Testis (tissue), 3 donors: ENCODE results near the gene KIR2DL1. TPM values are rescaled to one million over a fixed set of nuclear protein-coding genes. Genes with fewer than 3 reads are reported as not detected.
"Not testable (repeated sequence)": the region's sequence is repeated elsewhere in the genome, so short reads cannot be mapped to it uniquely, and the experiment has no call there.

Experiments
- DNase-seq: peaks from one replicate; pipeline ENCODE4 v3.0.0-alpha.2; 2019
- H3K27ac ChIP-seq, 2 donors: fragments of 200-600 bp; sonication (generic); one replicate each; pipeline ENCODE4 v1.5.1; 2019
- H3K27me3 ChIP-seq: fragments of 200-600 bp; sonication (generic); one replicate; pipeline ENCODE4 v1.5.1; 2019
- H3K36me3 ChIP-seq: fragments of 200-600 bp; sonication (generic); one replicate; pipeline ENCODE4 v1.5.1; 2017; ENCODE audit warnings: low read depth; ENCODE audit errors: missing control alignments
- H3K4me1 ChIP-seq: fragments of 200-600 bp; sonication (generic); one replicate; pipeline ENCODE4 v1.5.1; 2019
- H3K4me3 ChIP-seq, 2 donors: fragments of 200-600 bp; sonication (generic); one replicate each; pipeline ENCODE4 v1.5.1; 2017 to 2019
- H3K9me3 ChIP-seq: fragments of 200-600 bp; sonication (generic); one replicate; pipeline ENCODE4 v1.5.1; 2017
- WGBS, 2 donors: methylation state at CpG; one replicate each; pipeline ENCODE4 v1.1.5; 2018; 5-methylcytosine and 5-hydroxymethylcytosine counted together
- intact Hi-C: fragments of 100-400 bp; cut with DNase I; formaldehyde crosslinking; loops from one replicate; pipeline ENCODE4 v1.15.1; 2023; ENCODE audit warnings: low total_unique reads
- polyA plus RNA-seq: library from polyadenylated mRNA; stranded (reverse); fragments of 350-450 nt; fragmentation: Illumina TruSeq; extraction: RNeasy Lipid Tissue Mini Kit (QIAGEN cat#74804); gene quantifications from one replicate; pipeline ENCODE4 v1.2.3, GENCODE V29; 2014; ENCODE audit warnings: low read depth, low replicate concordance; ENCODE audit not compliant: insufficient read depth
- total RNA-seq, 2 donors: library from RNA; depleted of rRNA; stranded (reverse); fragments of >200 nt; gene quantifications; one replicate each; pipeline ENCODE4 v1.2.3, GENCODE V29; 2016

Gene KIR2DL1
- total and polyA plus RNA-seq, 3 donors from 2014 or later = not detected

- H3K36me3 ChIP-seq, DNase-seq, H3K4me3 ChIP-seq, H3K27ac ChIP-seq, H3K9me3 ChIP-seq, intact Hi-C loops, H3K4me1 ChIP-seq, H3K27me3 ChIP-seq: not testable (repeated sequence)
- WGBS, 2 donors = 78 to 82% methylated on average over 11 to 15 of the region's 15 CpGs
These were observed 1.7 kb downstream of the KIR2DL1 start for GRCh38 chr19:54771018-54771960.

DNA sequence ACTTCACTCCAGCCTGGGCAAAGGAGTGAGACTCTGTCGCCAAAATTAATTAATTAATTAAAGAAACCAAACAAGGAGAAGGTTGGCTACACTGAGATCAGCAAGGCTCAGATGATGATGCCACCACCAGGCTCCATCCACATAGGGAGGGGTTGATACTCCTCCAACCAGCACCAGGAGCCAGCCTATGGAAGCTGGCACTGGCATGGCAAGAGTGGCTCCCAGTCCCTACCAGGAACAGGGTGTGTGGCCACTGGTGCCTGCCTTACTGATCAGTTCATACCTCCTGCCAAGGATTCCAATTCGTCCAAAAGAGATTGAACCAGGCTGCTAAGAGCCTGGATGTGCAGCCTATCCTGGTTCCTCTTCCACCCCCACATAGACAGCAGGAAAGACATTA, 3.1 kb downstream of the KIR2DL1 start:
- WGBS, 2 donors = 54 to 56% methylated on average over 2 of the region's 2 CpGs
- H3K27ac ChIP-seq, DNase-seq, H3K4me3 ChIP-seq, intact Hi-C loops, H3K4me1 ChIP-seq, H3K9me3 ChIP-seq, H3K36me3 ChIP-seq, H3K27me3 ChIP-seq: not testable (repeated sequence)

GRCh38 chr19:54775095-54775815, 5.7 kb downstream of the KIR2DL1 start:
- intact Hi-C loops, H3K4me3 ChIP-seq, H3K27me3 ChIP-seq, H3K9me3 ChIP-seq, H3K4me1 ChIP-seq, H3K36me3 ChIP-seq, DNase-seq, H3K27ac ChIP-seq: not testable (repeated sequence)
- WGBS, 2 donors = 82 to 87% methylated on average over 10 to 12 of the region's 12 CpGs

DNA sequence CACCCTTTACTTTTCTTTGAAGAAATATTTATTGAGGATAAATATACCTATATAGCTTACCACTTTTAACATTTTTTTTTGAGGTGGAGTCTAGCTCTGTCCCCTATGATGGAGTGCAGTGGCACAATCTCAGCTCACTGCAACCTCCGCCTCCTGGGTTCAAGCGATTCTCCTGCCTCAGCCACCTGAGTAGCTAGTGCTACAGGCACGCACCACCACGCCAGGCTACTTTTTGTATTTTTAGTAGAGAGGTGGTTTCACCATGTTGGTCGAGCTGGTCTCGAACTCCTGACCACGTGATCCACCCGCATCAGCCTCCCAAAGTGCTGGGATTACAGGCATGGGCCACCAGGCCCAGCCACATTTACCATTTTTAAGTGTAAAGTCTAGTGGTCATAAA, 6.2 kb downstream of the KIR2DL1 start:
- DNase-seq, H3K27ac ChIP-seq, H3K36me3 ChIP-seq, H3K9me3 ChIP-seq, intact Hi-C loops, H3K27me3 ChIP-seq, H3K4me1 ChIP-seq, H3K4me3 ChIP-seq: not testable (repeated sequence)
- 81 to 86% methylated on average over 8 of the region's 8 CpGs for WGBS, 2 donors

GRCh38 chr19:54777851-54778250, 8.3 kb downstream of the KIR2DL1 start:
- DNase-seq, H3K4me3 ChIP-seq, H3K27ac ChIP-seq, H3K36me3 ChIP-seq, H3K9me3 ChIP-seq, H3K4me1 ChIP-seq, intact Hi-C loops, H3K27me3 ChIP-seq: not testable (repeated sequence)
- 68 to 80% methylated on average over 4 of the region's 4 CpGs for WGBS, 2 donors

- H3K36me3 ChIP-seq, H3K27me3 ChIP-seq, DNase-seq, H3K27ac ChIP-seq, H3K9me3 ChIP-seq, H3K4me3 ChIP-seq, intact Hi-C loops, H3K4me1 ChIP-seq: not testable (repeated sequence)
- 63 to 86% methylated on average over 7 of the region's 7 CpGs for WGBS, 2 donors
These were observed 9.3 kb downstream of the KIR2DL1 start for GRCh38 chr19:54778896-54779295.

DNA sequence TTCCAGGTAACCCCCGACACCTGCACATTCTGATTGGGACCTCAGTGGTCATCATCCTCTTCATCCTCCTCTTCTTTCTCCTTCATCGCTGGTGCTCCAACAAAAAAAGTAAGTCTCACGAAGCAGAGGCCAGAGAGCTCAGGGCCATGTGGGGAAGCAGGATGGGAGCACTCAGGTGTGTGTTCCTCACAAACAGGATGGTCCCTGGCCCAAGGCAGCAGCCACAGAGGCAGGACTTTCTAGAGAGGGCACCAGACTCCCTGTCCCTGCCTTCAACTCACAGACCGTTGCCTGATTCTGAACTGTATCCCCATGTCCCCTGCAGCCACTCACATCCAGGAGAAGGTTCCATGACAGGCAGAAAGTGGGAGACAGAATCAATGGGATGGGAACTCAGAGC, 13.3 kb downstream of the KIR2DL1 start:
- intact Hi-C loops, H3K4me3 ChIP-seq: not testable (repeated sequence)
- WGBS, 2 donors = 74 to 80% methylated on average over 4 of the region's 4 CpGs

DNA sequence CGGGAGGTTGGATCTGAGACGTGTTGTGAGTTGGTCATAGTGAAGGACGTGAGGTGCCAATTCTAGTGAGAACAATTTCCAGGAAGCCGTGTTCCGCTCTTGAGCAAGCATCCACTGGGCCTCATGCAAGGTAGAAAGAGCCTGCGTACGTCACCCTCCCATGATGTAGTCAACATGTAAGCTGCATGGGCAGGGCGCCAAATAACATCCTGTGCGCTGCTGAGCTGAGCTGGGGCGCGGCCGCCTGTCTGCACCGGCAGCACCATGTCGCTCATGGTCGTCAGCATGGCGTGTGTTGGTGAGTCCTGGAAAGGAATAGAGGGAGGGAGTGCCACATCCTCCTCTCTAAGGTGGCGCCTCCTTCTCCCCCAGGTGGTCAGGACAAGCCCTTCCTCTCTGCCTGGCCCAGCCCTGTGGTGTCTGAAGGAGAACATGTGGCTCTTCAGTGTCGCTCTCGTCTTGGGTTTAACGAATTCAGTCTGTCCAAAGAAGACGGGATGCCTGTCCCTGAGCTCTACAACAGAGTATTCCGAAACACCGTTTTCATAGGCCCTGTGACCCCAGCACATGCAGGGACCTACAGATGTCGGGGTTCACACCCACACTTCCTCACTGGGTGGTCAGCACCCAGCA, 16.6 kb downstream of the KIR2DL1 start:
- H3K9me3 ChIP-seq, H3K4me1 ChIP-seq, H3K36me3 ChIP-seq, H3K27ac ChIP-seq, H3K4me3 ChIP-seq, H3K27me3 ChIP-seq, DNase-seq, intact Hi-C loops: not testable (repeated sequence)
- 85 to 86% methylated on average over 19 to 24 of the region's 24 CpGs for WGBS, 2 donors

More for the DNA sequence above, 13.3 kb downstream of the KIR2DL1 start:
- not testable (repeated sequence) for H3K27me3 ChIP-seq, DNase-seq, H3K4me1 ChIP-seq, H3K9me3 ChIP-seq, H3K36me3 ChIP-seq, H3K27ac ChIP-seq

DNA sequence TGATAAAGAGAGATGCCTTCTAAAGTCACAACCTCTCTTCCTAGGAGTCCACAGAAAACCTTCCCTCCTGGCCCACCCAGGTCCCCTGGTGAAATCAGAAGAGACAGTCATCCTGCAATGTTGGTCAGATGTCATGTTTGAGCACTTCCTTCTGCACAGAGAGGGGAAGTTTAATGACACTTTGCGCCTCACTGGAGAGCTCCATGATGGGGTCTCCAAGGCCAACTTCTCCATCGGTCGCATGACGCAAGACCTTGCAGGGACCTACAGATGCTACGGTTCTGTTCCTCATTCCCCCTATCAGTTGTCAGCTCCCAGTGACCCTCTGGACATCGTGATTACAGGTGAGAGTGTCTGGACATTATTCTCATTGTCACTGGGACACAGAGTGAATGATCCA, 18.6 kb downstream of the KIR2DL1 start:
- H3K27ac ChIP-seq = not testable (repeated sequence)
- whole genome bisulfite sequencing, 2 donors = 76 to 84% methylated on average over 6 of the region's 6 CpGs

More for the DNA sequence above, 18.6 kb downstream of the KIR2DL1 start:
- H3K4me3 ChIP-seq, H3K36me3 ChIP-seq, intact Hi-C loops, H3K9me3 ChIP-seq, H3K4me1 ChIP-seq, H3K27me3 ChIP-seq, DNase-seq: not testable (repeated sequence)
